ENCODE data around the gene MYOF. TPM values are rescaled to one million over a fixed set of nuclear protein-coding genes. Genes with fewer than 3 reads are reported as not detected.

MYOF gene
- total and polyA plus RNA-seq, 8 donors: 5.0 to 111 (median 36.0) TPM

GRCh38 chr10:93385345-93385744 lies 96.8 kb downstream of the MYOF start:
- intact Hi-C loops (cut with DNase I; ENCODE audit: low total_unique reads): no loop called here
- peaks cover 0 to 31% (median 5%) of the 10 kb centered on the region in 4 donors for H3K4me1 ChIP-seq
- TF ChIP-seq POLR2AphosphoS5 (IDR thresholded peaks at IDR 0.05): no peak
- no peak for TF ChIP-seq EP300 (IDR thresholded peaks at IDR 0.05)
- no peak for TF ChIP-seq POLR2A (IDR thresholded peaks at IDR 0.05)
- no peak for TF ChIP-seq CTCF (IDR thresholded peaks at IDR 0.05)
- H3K36me3 ChIP-seq: peaks cover 13 to 63% (median 32%) of the 10 kb centered on the region in 4 donors
- H3K27ac ChIP-seq: no peak overlapping the region
- WGBS, 5 donors: 84 to 100% (median 96%) methylated on average over 2 of the region's 2 CpGs
- H3K27me3 ChIP-seq: no peaks in the 10 kb centered on the region
- H3K4me3 ChIP-seq: no peak overlapping the region
- no peaks in the 10 kb centered on the region for H3K9me3 ChIP-seq
- no peak for DNase-seq

- Histone ChIP-seq H3K4me1 (peaks cover 0 to 36% (median 5%) of the 10 kb centered on the region in 4 donors), H3K27me3 (no peaks in the 10 kb centered on the region), H3K36me3 (peaks cover 20 to 76% (median 43%) of the 10 kb centered on the region in 4 donors), H3K4me3 (no peak overlapping the region), H3K27ac (peak overlapping the region in 4 of 5 donors; percentile 42 to 71 (median 56)), H3K9me3 (no peaks in the 10 kb centered on the region)
- 76 to 89% (median 81%) methylated on average over 7 of the region's 7 CpGs for WGBS, 5 donors
- no peak for TF ChIP-seq CTCF (IDR thresholded peaks at IDR 0.05)
- no peak for TF ChIP-seq EP300 (IDR thresholded peaks at IDR 0.05)
- intact Hi-C loops (cut with DNase I; ENCODE audit: low total_unique reads): no loop called here
- no peak for DNase-seq
Measured at GRCh38 chr10:93384006-93384405, 98.1 kb downstream of the MYOF start.

GRCh38 chr10:93383562-93383981 lies 98.6 kb downstream of the MYOF start:
- TF ChIP-seq POLR2A (IDR thresholded peaks at IDR 0.05) (no peak), EP300 (IDR thresholded peaks at IDR 0.05) (no peak), POLR2AphosphoS5 (IDR thresholded peaks at IDR 0.05) (peak in 1 of 3 donors; percentile 33), CTCF (IDR thresholded peaks at IDR 0.05) (no peak)
- H3K27ac ChIP-seq: peak overlapping the region in 4 of 5 donors; percentile 42 to 71 (median 56)
- 64 to 85% (median 73%) methylated on average over 5 to 6 of the region's 6 CpGs for WGBS, 5 donors
- H3K9me3 ChIP-seq: no peaks in the 10 kb centered on the region
- H3K4me3 ChIP-seq: no peak overlapping the region
- H3K36me3 ChIP-seq: peaks cover 20 to 76% (median 41%) of the 10 kb centered on the region in 4 donors
- no peak for DNase-seq
- H3K27me3 ChIP-seq: no peaks in the 10 kb centered on the region
- intact Hi-C loops (cut with DNase I; ENCODE audit: low total_unique reads): no loop called here
- peaks cover 0 to 36% (median 5%) of the 10 kb centered on the region in 4 donors for H3K4me1 ChIP-seq

- H3K27ac ChIP-seq: peak overlapping the region in 3 of 5 donors; percentile 24 to 76 (median 30)
- 69 to 82% (median 76%) methylated on average over 5 of the region's 5 CpGs for WGBS, 5 donors
- H3K36me3 ChIP-seq: peaks cover 12 to 50% (median 32%) of the 10 kb centered on the region in 4 donors
- H3K4me3 ChIP-seq: no peak overlapping the region
- no peak for TF ChIP-seq POLR2AphosphoS5 (IDR thresholded peaks at IDR 0.05)
- no peak for TF ChIP-seq POLR2A (IDR thresholded peaks at IDR 0.05)
- TF ChIP-seq EP300 (IDR thresholded peaks at IDR 0.05): no peak
- no peak for TF ChIP-seq CTCF (IDR thresholded peaks at IDR 0.05)
- H3K9me3 ChIP-seq: no peaks in the 10 kb centered on the region
- no peaks in the 10 kb centered on the region for H3K27me3 ChIP-seq
- H3K4me1 ChIP-seq: peaks cover 5 to 36% (median 8%) of the 10 kb centered on the region in 4 donors
- DNase-seq: no peak
- intact Hi-C loops (cut with DNase I; ENCODE audit: low total_unique reads): no loop called here
Measured at GRCh38 chr10:93379731-93380575, 102.2 kb downstream of the MYOF start.

All from stomach (tissue), 9 donors.